Left lobe of liver (tissue), 2 donors: ENCODE data around the gene CENPF. TPM values are rescaled to one million over a fixed set of nuclear protein-coding genes. Genes with fewer than 3 reads are reported as not detected.

Experiments
- ATAC-seq: fragments of 200-7000 bp; cut with Tn5 transposase; one replicate; pipeline ENCODE4 v1.9.1; 2020; ENCODE audit warnings: mild to moderate bottlenecking, moderate library complexity
- DNase-seq: peaks from one replicate; pipeline ENCODE4 v3.0.0-alpha.2; 2020; ENCODE audit warnings: low spot score
- total RNA-seq: library from RNA; stranded (reverse); gene quantifications from one replicate; pipeline ENCODE4 v1.2.1, GENCODE V29; 2021
- donor health status: DM: no; HTN: no; CAD: no; lungs with moderate emphysema.
- donor health status: DM: no; HTN: yes; CAD: no.

The CENPF gene
- total RNA-seq, 1 donor from 2014 or later: 1.1 TPM

DNA sequence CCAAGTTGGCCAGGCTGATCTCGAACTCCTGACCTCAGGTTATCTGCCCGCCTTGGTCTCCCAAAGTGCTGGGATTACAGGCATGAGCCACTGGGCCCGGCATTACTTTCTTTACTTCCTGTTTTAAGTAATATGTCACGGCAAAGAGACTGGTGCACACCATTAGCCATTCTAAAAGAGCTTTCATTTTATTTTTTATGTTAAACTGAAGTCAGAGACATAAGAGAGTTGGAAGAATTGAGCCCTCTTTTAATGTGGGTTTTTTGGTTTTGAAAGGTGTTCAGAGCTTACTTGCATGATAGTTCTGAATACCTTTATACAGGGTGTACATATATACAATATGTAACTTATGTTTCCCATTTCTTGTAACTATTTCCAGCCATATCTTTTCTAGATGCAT is 14.3 kb downstream of the CENPF start:
- ATAC-seq: no peak
- no peak for DNase-seq

DNA sequence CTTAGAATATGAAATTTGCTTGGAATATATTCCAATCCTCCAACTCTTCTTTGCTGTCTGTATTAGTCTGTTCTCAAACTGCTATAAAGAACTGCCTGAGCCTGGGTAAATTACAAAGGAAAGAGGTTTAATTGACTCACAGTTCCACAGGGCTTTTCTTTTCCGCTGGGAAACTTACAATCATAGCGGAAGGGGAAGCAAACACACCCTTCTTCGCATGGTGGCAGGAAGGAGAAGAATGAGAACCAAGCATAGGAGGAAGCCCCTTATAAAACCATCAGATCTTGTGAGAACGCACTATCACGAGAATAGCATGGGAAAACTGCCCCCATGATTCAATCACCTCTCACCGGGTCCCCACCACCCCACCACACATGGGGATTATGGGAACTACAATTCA is 14.8 kb downstream of the CENPF start:
- ATAC-seq (no peak), DNase-seq (no peak)

DNA sequence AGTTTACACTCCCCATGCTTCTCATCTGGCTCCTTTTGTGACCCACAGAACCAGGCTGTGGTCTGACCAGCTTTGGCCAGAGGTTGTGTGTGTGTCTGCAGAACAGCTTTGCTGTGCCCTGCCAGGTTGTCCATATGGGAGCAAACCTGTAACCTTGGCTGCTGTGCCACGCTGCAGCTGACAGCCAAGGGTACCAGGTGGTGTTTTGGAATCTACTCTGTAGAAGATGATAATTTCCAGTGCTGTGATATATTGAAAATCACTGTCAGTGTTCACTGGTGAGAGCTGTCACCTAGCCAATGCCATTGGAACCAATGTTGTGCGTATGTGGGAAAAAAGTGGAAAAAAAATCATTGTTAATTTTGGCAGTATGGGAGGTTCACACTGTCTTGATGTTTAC is 18.2 kb downstream of the CENPF start:
- DNase-seq: no peak
- ATAC-seq: no peak

DNA sequence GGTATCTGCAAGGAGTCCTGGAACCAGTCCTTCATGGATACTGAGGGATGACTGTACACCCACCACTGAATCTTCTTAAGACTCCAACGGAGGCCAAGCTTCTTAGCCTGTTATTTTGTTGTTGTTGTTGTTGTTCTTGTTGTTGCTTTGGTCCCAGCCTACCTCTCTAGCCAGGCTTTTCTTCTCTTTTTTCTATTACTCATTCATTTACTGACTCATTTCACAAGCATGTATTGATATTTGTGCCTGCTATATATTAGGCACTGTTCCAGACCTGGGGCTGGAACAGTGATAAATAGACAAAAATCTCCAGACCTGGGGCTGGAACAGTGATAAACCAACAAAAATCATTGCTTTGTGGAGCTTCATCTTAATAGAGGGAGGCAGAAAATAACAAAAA is 20.4 kb downstream of the CENPF start:
- DNase-seq (no peak), ATAC-seq (no peak)

DNA sequence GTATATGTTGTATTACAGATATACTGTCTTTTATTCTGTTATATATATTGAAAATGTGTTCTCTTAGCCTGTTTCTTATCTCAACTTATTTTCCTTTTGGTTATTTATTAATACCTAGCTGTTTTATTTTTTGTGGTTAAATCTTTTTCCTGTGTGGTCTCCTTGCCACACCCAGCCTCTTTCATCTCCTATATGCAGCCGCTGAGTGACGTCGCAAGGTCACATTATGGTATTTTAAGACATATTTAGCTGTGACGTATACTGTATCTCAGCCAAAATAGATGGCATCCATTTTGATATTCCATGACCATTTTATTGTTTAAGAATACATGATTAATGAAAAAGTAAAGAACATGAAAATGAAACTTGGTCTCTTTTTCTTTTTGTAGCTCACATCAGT is 29.1 kb downstream of the CENPF start:
- DNase-seq (no peak), ATAC-seq (no peak)

DNA sequence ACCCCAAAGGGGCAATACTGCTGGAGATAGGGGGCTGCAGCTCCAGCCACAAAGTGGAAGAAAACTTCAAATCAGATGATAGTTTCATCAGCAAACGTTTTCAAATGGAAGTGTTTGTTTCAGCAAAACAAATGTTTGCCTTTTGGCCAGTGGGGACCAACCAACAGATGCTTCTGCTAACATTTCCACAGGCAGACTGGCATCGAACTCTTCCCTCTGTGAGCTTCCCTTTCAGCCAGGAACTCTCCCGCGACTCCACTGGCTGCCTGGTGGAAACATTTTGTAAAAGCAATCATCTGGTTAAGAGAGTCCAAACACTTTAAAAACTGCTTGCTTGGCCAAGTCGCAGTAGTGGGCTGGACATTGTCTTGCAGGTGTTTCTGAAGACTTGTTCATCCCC is 30.7 kb downstream of the CENPF start:
- ATAC-seq: no peak
- DNase-seq: no peak

DNA sequence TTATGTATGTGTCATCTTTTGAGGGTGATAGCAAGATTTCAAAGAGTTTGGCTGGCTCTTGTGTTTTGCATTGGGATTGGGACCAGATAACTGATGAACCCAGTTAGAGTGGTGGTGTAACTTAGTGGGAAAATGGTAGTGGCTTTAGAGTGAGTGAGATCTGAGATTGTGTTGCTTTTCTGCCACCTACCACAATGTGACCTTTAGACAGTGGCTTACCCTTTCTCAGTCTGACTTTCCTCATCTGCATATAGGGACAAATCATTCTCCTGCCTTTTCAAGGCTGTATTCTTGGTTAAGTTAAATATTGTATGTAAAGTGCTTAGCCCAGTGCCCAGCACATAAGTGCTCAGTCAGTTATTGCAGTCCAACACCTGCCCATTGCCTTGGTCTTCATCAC is 31.3 kb downstream of the CENPF start:
- no peak for DNase-seq
- no peak for ATAC-seq

DNA sequence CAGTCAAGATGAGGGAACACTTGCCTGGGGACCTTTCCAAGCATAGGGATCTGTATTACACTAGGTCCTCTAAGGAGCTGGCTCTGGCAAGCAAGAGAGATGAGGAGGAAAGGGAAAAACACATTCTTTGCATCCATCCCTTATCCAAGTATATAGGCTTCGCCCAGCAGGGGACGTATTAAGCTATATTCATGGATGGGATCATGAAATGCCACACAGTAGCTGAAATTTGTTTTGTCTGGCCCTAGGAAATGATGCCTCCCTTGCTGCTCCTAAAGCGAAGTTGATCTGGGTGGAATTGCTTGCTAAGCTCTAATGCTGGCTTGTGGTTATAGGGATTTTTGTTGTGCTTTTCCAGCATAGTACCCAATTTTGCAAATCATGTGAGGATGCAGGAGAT is 32.1 kb downstream of the CENPF start:
- no peak for ATAC-seq

DNA sequence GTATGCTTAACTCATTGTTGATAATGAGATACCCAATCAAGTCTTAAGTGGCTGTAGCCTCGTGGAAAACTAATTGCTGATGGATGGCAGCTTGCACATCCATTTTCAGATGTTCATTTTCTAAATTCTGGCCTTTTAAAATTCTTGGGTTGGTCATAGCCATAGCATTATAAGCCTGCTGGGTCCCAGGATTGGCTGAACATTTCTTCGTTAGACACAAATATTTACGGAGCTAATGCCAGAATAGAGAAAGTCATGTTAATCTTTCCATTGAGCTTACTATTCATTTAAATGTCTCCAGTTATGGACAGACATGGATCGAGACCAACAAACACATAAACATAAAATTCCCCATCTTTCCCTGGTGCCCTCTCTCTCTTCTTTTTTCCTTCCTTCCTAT is 32.5 kb downstream of the CENPF start:
- DNase-seq (no peak), ATAC-seq (no peak)

More for the DNA sequence above, 32.1 kb downstream of the CENPF start:
- no peak for DNase-seq

DNA sequence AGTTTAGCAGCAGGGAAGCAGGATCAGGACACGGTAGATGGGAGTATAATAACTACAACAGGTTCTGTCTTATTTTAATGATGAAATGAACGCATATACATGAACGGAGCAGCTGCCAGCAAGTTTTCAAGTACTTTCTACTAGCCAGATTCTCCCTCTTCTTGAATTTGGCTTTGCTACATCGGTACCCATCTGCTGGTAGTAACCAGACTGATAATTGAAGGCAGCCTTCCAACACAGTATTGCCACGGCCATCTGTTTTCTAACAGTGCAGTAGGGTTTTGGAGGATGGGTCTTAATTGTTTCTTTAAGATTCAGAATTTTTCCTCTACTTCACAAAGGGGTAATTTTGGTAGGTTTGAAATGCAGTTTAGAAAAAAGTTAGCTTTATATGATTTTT is 33.4 kb downstream of the CENPF start:
- no peak for DNase-seq
- ATAC-seq: no peak

DNA sequence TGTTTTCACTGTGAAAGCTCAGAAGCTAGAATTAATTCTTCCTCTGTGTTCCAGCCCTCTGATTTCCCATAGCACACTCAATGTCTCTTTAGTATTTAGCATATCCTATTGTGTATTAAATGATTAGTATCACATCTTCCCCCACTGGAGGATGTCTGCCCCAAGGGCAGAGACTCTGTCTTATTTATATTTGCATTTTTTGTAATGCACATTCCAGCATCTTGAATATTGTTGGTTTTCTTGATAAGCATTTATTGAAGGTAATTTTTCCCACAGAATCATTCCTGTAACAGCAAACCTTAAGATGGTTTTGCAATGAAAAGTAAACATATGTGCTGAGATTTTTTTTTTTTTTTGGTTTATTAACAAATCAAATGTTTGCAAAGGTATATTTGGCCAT is 34.1 kb downstream of the CENPF start:
- no peak for DNase-seq
- ATAC-seq: no peak

DNA sequence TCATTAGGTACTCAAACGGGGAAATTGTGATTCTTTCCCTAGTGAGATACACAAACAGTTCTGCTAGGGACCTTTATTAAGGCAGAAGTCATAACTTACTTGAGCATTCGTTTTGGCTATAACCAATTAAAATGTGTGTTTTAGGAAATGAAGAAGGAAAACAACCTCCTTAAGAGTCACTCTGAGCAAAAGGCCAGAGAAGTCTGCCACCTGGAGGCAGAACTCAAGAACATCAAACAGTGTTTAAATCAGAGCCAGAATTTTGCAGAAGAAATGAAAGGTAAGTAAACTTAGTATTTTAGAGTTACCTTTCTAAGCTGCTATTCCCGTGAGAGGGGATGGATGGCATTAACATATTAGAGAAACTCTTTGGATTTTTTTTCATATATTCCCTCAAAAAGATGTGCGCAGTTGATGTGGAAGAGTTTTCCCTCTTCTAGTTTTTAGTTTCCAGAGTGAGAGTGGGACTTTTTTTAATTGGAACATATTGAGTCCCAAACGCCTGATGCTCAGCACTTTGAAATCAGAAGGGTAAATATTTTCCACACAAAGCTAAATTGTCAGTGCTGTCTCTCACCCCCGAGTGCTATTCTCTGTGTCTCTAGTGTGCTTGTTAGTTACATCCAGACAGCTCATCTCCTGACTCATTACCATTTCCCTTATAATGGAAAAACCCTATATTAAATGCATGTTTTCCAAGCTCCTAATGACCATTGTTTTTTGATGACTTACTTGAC is 34.9 kb downstream of the CENPF start:
- peak; percentile 73 for ATAC-seq
- DNase-seq: no peak

DNA sequence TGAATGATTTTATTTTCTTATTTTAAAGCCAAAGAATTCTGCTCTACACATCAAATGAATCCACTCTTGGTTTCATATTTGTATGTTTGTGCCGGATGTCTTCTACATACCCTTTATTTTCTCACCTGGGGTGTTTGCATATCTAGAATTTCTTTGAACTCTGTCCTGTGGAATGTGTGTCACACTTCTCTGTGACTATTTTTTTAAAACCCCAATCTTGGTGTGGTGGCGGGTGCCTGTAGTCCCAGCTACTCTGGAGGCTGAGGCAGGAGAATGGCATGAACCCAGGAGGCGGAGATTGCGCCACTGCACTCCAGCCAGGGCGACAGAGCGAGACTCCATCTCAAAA is 35.4 kb downstream of the CENPF start:
- DNase-seq (no peak), ATAC-seq (no peak)

DNA sequence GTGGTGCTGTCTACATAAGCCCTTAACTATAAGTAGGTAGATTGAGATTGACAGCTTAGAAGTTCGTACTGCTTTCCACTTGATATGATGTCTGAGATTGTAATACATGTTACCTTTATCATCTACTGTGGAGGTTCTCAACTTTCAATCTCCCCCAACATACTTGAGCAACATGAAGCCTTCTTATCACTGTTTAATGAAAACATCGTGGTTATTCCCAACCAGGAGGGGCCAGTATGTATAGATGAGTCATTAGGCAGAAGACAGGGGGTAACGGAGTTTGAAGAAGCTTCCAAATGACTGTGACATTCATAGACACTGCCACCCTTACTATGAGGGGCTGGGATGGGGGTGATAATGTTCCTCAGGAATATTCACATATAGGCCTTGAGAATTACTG is 36.0 kb downstream of the CENPF start:
- DNase-seq: no peak
- ATAC-seq: no peak

DNA sequence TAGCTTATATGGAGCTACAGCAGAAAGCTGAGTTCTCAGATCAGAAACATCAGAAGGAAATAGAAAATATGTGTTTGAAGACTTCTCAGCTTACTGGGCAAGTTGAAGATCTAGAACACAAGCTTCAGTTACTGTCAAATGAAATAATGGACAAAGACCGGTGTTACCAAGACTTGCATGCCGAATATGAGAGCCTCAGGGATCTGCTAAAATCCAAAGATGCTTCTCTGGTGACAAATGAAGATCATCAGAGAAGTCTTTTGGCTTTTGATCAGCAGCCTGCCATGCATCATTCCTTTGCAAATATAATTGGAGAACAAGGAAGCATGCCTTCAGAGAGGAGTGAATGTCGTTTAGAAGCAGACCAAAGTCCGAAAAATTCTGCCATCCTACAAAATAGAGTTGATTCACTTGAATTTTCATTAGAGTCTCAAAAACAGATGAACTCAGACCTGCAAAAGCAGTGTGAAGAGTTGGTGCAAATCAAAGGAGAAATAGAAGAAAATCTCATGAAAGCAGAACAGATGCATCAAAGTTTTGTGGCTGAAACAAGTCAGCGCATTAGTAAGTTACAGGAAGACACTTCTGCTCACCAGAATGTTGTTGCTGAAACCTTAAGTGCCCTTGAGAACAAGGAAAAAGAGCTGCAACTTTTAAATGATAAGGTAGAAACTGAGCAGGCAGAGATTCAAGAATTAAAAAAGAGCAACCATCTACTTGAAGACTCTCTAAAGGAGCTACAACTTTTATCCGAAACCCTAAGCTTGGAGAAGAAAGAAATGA is 37.6 kb downstream of the CENPF start:
- ATAC-seq (no peak), DNase-seq (no peak)

DNA sequence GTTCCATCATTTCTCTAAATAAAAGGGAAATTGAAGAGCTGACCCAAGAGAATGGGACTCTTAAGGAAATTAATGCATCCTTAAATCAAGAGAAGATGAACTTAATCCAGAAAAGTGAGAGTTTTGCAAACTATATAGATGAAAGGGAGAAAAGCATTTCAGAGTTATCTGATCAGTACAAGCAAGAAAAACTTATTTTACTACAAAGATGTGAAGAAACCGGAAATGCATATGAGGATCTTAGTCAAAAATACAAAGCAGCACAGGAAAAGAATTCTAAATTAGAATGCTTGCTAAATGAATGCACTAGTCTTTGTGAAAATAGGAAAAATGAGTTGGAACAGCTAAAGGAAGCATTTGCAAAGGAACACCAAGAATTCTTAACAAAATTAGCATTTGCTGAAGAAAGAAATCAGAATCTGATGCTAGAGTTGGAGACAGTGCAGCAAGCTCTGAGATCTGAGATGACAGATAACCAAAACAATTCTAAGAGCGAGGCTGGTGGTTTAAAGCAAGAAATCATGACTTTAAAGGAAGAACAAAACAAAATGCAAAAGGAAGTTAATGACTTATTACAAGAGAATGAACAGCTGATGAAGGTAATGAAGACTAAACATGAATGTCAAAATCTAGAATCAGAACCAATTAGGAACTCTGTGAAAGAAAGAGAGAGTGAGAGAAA is 38.4 kb downstream of the CENPF start:
- DNase-seq: no peak
- no peak for ATAC-seq

DNA sequence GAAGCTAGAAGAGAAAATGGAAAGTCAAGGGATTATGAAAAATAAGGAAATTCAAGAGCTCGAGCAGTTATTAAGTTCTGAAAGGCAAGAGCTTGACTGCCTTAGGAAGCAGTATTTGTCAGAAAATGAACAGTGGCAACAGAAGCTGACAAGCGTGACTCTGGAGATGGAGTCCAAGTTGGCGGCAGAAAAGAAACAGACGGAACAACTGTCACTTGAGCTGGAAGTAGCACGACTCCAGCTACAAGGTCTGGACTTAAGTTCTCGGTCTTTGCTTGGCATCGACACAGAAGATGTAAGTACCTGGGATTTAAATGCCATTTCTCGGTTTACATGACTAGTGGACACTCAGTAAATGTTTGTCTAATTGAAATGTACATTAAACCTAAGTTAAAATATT is 40.0 kb downstream of the CENPF start:
- DNase-seq (no peak), ATAC-seq (no peak)

DNA sequence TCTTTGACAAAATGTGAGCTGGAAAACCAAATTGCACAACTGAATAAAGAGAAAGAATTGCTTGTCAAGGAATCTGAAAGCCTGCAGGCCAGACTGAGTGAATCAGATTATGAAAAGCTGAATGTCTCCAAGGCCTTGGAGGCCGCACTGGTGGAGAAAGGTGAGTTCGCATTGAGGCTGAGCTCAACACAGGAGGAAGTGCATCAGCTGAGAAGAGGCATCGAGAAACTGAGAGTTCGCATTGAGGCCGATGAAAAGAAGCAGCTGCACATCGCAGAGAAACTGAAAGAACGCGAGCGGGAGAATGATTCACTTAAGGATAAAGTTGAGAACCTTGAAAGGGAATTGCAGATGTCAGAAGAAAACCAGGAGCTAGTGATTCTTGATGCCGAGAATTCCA is 42.7 kb downstream of the CENPF start:
- no peak for ATAC-seq

DNA sequence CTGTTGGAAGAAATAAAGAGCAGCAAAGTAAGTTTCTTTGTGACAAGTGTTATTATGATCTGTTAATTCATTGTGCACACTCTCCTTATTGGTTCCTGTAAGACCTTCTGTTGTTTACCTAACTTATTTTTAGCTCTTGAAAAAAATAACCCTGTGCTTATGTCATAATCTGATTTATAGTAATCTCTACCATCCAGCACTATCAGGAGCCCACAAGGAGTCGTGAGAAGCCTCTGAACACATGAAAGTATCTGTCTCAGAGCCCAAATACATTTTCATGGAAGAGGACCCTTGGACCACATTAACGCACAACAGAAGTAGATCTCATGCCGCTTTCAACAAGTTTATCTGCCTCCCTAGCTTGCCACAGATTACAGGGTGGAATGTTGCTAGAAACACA is 45.8 kb downstream of the CENPF start:
- ATAC-seq: no peak
- DNase-seq: no peak

More for the DNA sequence above, 42.7 kb downstream of the CENPF start:
- no peak for DNase-seq

DNA sequence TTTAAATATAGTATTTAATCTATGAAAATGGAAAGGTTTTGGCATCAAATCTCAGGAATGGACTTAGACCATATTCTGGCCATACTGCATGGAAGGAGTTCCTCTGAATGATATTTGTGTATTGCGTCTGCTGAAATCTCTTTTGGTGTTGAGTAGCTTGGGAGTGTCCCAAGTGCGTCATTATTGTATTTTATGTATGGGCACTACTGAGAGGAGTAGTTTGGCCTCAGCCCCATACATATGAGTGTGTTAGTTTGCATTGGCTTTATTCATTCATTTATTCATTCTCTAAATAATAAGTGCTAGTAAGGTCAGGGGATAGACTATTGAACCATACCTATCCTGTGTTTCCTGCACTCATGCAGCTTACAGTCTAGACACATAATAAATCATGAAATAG is 46.6 kb downstream of the CENPF start:
- ATAC-seq: no peak
- DNase-seq: no peak

DNA sequence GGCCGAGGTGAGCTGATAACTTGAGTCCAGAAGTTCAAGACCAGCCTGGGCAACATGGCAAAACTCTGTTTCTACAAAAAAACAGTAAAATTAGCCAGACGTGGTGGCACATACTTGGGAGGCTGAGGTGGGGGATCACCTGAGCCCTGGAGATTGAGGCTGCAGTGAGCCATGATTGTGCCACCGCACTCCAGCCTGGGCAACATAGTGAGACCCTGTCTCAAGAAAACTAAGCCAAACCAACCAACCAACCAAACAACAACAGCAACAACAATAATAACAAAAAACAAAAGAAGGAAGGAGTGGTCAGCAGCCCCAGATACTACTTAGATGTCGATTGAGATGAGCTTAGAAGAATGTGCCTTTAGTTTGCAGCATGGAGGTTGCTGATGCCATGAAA is 47.7 kb downstream of the CENPF start:
- ATAC-seq (no peak), DNase-seq (no peak)

DNA sequence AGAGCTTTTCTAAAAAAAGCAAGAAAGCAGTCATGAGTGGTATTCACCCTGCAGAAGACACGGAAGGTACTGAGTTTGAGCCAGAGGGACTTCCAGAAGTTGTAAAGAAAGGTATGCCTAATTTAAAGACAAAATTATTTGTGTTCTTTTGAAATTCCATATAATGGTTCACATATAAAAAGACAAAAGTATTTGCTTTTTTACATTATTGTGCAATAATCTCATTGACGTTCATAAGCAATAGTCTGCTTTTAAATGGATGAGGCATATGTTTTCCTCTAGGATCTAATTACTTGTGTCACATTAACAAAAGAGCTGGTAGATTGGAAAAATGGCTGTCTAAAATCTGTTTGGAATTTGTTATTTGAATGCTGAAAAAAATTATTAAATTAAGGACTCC is 54.3 kb downstream of the CENPF start:
- ATAC-seq (no peak), DNase-seq (no peak)
